KMS-11 (cell line): ENCODE measurements around the gene CATSPERB.
"Not testable (repeated sequence)": the region's sequence is repeated elsewhere in the genome, so short reads cannot be mapped to it uniquely, and the experiment has no call there.

Source experiments
- H2AFZ ChIP-seq: fragments of 200-600 bp; sonication (generic); 2 replicates; pipeline ENCODE4 v1.6.1; 2016; ENCODE audit warnings: antibody characterized with exemption, mixed run types, low read depth
- H3K27ac ChIP-seq: fragments of 200-600 bp; sonication (generic); 2 replicates; pipeline ENCODE4 v1.6.1; 2016; ENCODE audit warnings: mild to moderate bottlenecking, mixed run types
- H3K27me3 ChIP-seq: fragments of 200-600 bp; sonication (generic); 2 replicates; pipeline ENCODE4 v1.6.1; 2017; ENCODE audit warnings: mild to moderate bottlenecking, low read depth, mixed run types, moderate library complexity; ENCODE audit not compliant: insufficient read depth
- H3K36me3 ChIP-seq: fragments of 200-600 bp; sonication (generic); 2 replicates; pipeline ENCODE4 v1.6.1; 2017; ENCODE audit warnings: mild to moderate bottlenecking, mixed run types; ENCODE audit not compliant: insufficient read depth
- H3K4me1 ChIP-seq: fragments of 200-600 bp; sonication (generic); 2 replicates; pipeline ENCODE4 v1.6.1; 2016; ENCODE audit warnings: mild to moderate bottlenecking, low read depth, mixed run types; ENCODE audit not compliant: poor library complexity, severe bottlenecking
- H3K4me2 ChIP-seq: fragments of 200-600 bp; sonication (generic); 2 replicates; pipeline ENCODE4 v1.7.0; 2016; ENCODE audit warnings: mild to moderate bottlenecking, mixed run types
- H3K4me3 ChIP-seq: fragments of 200-600 bp; sonication (generic); IDR thresholded peaks from 2 replicates; pipeline ENCODE4 v1.6.1; 2017; ENCODE audit warnings: low read depth, low read length, mixed read lengths; ENCODE audit not compliant: insufficient read depth
- H3K79me2 ChIP-seq: fragments of 200-600 bp; sonication (generic); 2 replicates; pipeline ENCODE4 v1.6.1; 2016; ENCODE audit warnings: low read depth, mixed run types; ENCODE audit not compliant: insufficient read depth
- H3K9ac ChIP-seq: fragments of 200-600 bp; sonication (generic); 2 replicates; pipeline ENCODE4 v1.6.1; 2016; ENCODE audit warnings: mild to moderate bottlenecking, mixed run types
- H4K20me1 ChIP-seq: fragments of 200-600 bp; sonication (generic); 2 replicates; pipeline ENCODE4 v1.6.1; 2016; ENCODE audit warnings: mild to moderate bottlenecking, mixed run types; ENCODE audit not compliant: insufficient read depth
- CTCF ChIP-seq: fragments of 200-600 bp; sonication (generic); conservative IDR thresholded peaks from 2 replicates; pipeline ENCODE4 v1.6.1; 2017; ENCODE audit warnings: low read depth, mild to moderate bottlenecking, antibody characterized with exemption, low read length, moderate library complexity, mixed read lengths

CATSPERB gene

GRCh38 chr14:91536327-91536726 lies 195.6 kb downstream of the CATSPERB start:
- H4K20me1 ChIP-seq: no peaks in the 10 kb centered on the region
- no peaks in the 10 kb centered on the region for H3K4me1 ChIP-seq
- H3K4me3 ChIP-seq: no peak overlapping the region
- no peak overlapping the region for H3K4me2 ChIP-seq
- no peaks in the 10 kb centered on the region for H3K36me3 ChIP-seq
- H3K79me2 ChIP-seq: no peaks in the 10 kb centered on the region
- no peak overlapping the region for H3K27ac ChIP-seq
- H3K9ac ChIP-seq: no peak overlapping the region
- TF ChIP-seq CTCF: no peak
- H2AFZ ChIP-seq: no peak overlapping the region
- no peaks in the 10 kb centered on the region for H3K27me3 ChIP-seq

GRCh38 chr14:91534059-91534458 lies 197.8 kb downstream of the CATSPERB start:
- not testable (repeated sequence) for H3K27me3 ChIP-seq, H3K4me2 ChIP-seq, H3K79me2 ChIP-seq, H3K27ac ChIP-seq, H3K9ac ChIP-seq, H3K36me3 ChIP-seq, H3K4me1 ChIP-seq, H4K20me1 ChIP-seq, H2AFZ ChIP-seq, H3K4me3 ChIP-seq

GRCh38 chr14:91533623-91534022 lies 198.3 kb downstream of the CATSPERB start:
- H3K4me1 ChIP-seq: no peaks in the 10 kb centered on the region
- no peaks in the 10 kb centered on the region for H4K20me1 ChIP-seq
- no peaks in the 10 kb centered on the region for H3K27me3 ChIP-seq
- no peaks in the 10 kb centered on the region for H3K36me3 ChIP-seq
- H3K79me2 ChIP-seq: no peaks in the 10 kb centered on the region
- no peak for TF ChIP-seq CTCF
- no peak overlapping the region for H2AFZ ChIP-seq
- no peak overlapping the region for H3K27ac ChIP-seq
- H3K9ac ChIP-seq: no peak overlapping the region
- H3K4me2 ChIP-seq: no peak overlapping the region
- no peak overlapping the region for H3K4me3 ChIP-seq
